Transverse colon (tissue), 4 donors: ENCODE results near the gene PHLDA2. TPM values are rescaled to one million over a fixed set of nuclear protein-coding genes. Genes with fewer than 3 reads are reported as not detected.

Experiments used
- DNase-seq: peaks from one replicate; pipeline ENCODE4 v3.0.0-alpha.2; 2019
- H3K27ac ChIP-seq, 4 donors: fragments of 200-600 bp; sonication (generic); 2 replicates each; pipeline ENCODE4 v1.5.1; 2016 to 2018; ENCODE audit warnings: inconsistent platforms in 4 of 4
- H3K27me3 ChIP-seq: fragments of 200-600 bp; sonication (generic); 2 replicates; pipeline ENCODE4 v1.5.1; 2017; ENCODE audit warnings: inconsistent platforms
- H3K36me3 ChIP-seq, 4 donors: fragments of 200-600 bp; sonication (generic); 2 replicates each; pipeline ENCODE4 v1.5.1; 2017 to 2019; ENCODE audit warnings: inconsistent platforms in 4 of 4
- H3K4me1 ChIP-seq, 4 donors: fragments of 200-600 bp; sonication (generic); 2 replicates each; pipeline ENCODE4 v1.5.1; 2017 to 2020; ENCODE audit warnings: inconsistent platforms in 4 of 4
- H3K4me3 ChIP-seq, 4 donors: fragments of 200-600 bp; sonication (generic); 1 replicate in 1 of 4; 2 replicates in 3 of 4; pipeline versions ENCODE4 v1.5.1 to v1.6.1; 2017 to 2019; ENCODE audit warnings: inconsistent platforms in 4 of 4
- H3K9me3 ChIP-seq, 2 donors: fragments of 200-600 bp; sonication (generic); 2 replicates each; pipeline ENCODE4 v1.5.1; 2017 to 2019; ENCODE audit warnings: inconsistent platforms in 2 of 2
- EP300 ChIP-seq: sonication (generic); formaldehyde crosslinking; IDR thresholded peaks from one replicate; pipeline ENCODE4 v1.6.1; 2017; ENCODE audit warnings: antibody characterized with exemption, low read depth
- POLR2A ChIP-seq: fragments of 450-650 bp; IDR thresholded peaks from one replicate; pipeline ENCODE4 v1.6.1; 2016; ENCODE audit warnings: antibody characterized with exemption, mild to moderate bottlenecking, moderate library complexity
- POLR2AphosphoS5 ChIP-seq, 3 donors: sonication (generic); formaldehyde crosslinking; IDR thresholded peaks; one replicate each; pipeline ENCODE4 v1.6.1; 2016; ENCODE audit warnings: antibody characterized with exemption in 3 of 3
- WGBS, 2 donors: methylation state at CpG; one replicate each; pipeline ENCODE4 v1.1.5; 2018; ENCODE audit warnings: low coverage in 1 of 2; 5-methylcytosine and 5-hydroxymethylcytosine counted together
- in situ Hi-C, 4 donors: fragments of 200-750 bp; cut with MboI; loops; one replicate each; pipeline versions ENCODE4 v1.15.0 to v1.15.1; 2017; ENCODE audit warnings: low sequenced_read_pairs in 3 of 4, low pct_ligation_motif_present in 1 of 4, low pct_unique_long_range_greater_than_20kb in 1 of 4
- intact Hi-C: fragments of 100-400 bp; cut with DNase I; formaldehyde crosslinking; loops from one replicate; pipeline ENCODE4 v1.15.1; 2023; ENCODE audit warnings: low total_unique reads
- total RNA-seq, 4 donors: library from RNA; depleted of rRNA; stranded (reverse); fragments of >200 nt; gene quantifications; one replicate each; pipeline ENCODE4 v1.1.0, GENCODE V29; 2016
- TF ChIP-seq, protein P1 (sequence below), 5 experiments: fragments of 200-600 bp in 3 of 5; fragments of 450-650 bp in 2 of 5; sonication (generic) in 3 of 5; IDR thresholded peaks; 1 replicate in 2 of 5; 2 replicates in 3 of 5; pipeline ENCODE4 v1.5.1; 2016 to 2017; ENCODE audit warnings: antibody characterized with exemption in 5 of 5, inconsistent platforms in 3 of 5, mild to moderate bottlenecking in 2 of 5, moderate library complexity in 1 of 5

Gene PHLDA2
- total RNA-seq, 4 donors from 2014 or later = 8.2 to 16.2 TPM; not detected in 2

DNA sequence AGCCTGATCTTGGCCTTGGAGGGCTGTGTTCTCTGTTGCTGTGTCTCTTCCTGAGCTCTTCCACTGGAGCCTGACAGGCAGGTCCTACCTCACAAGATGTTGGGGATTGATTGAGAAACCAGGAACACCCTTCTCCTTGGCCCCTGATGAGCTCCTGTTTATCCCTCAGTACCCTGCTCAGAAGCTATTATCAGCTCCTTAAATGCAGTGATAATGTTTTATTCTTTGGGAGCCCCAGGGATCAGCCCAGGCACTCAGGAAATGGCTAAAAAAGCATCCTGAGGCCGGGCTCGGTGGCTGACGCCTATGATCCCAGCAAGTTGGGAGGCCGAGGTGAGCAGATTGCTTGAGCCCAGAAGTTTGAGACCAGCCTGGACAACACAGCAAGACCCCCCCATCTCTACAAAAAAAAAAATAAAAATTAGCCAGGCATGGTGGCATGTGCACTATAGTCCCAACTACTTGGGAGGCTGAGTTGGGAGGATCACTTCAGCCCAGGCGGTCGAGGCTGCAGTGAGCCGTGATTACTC is 4.9 kb upstream of the PHLDA2 start:
- Histone ChIP-seq H3K4me1 (peaks cover 5 to 16% (median 11%) of the 10 kb centered on the region in 4 donors), H3K27ac (peak overlapping the region in 1 of 4 donors; percentile 50), H3K27me3 (no peaks in the 10 kb centered on the region), H3K36me3 (no peaks in the 10 kb centered on the region), H3K4me3 (no peak overlapping the region), H3K9me3 (no peaks in the 10 kb centered on the region)
- intact Hi-C loops = no loop called here
- DNase-seq = no peak
- no peak for TF ChIP-seq EP300
- TF ChIP-seq POLR2AphosphoS5 (IDR thresholded peaks at IDR 0.05) = no peak
- TF ChIP-seq, protein P1, sequence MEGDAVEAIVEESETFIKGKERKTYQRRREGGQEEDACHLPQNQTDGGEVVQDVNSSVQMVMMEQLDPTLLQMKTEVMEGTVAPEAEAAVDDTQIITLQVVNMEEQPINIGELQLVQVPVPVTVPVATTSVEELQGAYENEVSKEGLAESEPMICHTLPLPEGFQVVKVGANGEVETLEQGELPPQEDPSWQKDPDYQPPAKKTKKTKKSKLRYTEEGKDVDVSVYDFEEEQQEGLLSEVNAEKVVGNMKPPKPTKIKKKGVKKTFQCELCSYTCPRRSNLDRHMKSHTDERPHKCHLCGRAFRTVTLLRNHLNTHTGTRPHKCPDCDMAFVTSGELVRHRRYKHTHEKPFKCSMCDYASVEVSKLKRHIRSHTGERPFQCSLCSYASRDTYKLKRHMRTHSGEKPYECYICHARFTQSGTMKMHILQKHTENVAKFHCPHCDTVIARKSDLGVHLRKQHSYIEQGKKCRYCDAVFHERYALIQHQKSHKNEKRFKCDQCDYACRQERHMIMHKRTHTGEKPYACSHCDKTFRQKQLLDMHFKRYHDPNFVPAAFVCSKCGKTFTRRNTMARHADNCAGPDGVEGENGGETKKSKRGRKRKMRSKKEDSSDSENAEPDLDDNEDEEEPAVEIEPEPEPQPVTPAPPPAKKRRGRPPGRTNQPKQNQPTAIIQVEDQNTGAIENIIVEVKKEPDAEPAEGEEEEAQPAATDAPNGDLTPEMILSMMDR (IDR thresholded peaks at IDR 0.05) = no peak
- TF ChIP-seq POLR2A = no peak
- in situ Hi-C loops = no loop called here
- 91 to 100% methylated on average over 3 to 7 of the region's 7 CpGs for WGBS, 2 donors

- intact Hi-C loops (no loop called here), in situ Hi-C loops (no loop called here)
- DNase-seq = peak; percentile 70
- Histone ChIP-seq H3K4me1 (peaks cover 6 to 22% (median 14%) of the 10 kb centered on the region in 4 donors), H3K27me3 (no peaks in the 10 kb centered on the region), H3K27ac (peak overlapping the region in 1 of 4 donors; percentile 50), H3K36me3 (no peaks in the 10 kb centered on the region), H3K4me3 (no peak overlapping the region), H3K9me3 (no peaks in the 10 kb centered on the region)
- TF ChIP-seq POLR2AphosphoS5 (IDR thresholded peaks at IDR 0.05) (peak in 2 of 3 donors; percentile 23 to 50), EP300 (no peak)
- 41% methylated on average over 10 of the region's 12 CpGs; no CpG with 5 or more reads in 1 of the 2 donors for WGBS, 2 donors
These were observed 4.3 kb upstream of the PHLDA2 start for GRCh38 chr11:2933375-2934020.

DNA sequence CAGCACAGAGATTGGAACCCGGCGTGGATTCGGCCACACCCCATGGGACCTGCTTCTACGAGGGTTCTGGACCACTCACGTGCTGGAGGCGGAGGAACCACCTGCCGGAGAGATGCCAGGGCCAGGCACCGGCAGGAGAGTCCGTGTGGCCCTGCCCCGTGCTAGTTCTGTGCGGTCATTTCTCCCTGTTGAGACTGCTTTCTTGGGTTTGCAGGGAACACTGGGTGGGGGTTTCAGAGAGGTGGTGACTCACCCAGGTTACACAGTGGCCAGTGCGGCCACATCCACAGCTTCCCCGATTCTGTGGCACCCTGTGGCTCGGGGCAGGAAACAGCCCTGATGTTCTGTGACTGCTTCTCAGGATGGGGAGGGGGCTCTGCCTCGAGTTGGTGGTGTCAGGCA is 3.6 kb upstream of the PHLDA2 start:
- no peak for DNase-seq
- Histone ChIP-seq H3K27ac (peak overlapping the region in 1 of 4 donors; percentile 50), H3K4me1 (peaks cover 12 to 28% (median 19%) of the 10 kb centered on the region in 4 donors), H3K27me3 (no peaks in the 10 kb centered on the region), H3K9me3 (no peaks in the 10 kb centered on the region), H3K4me3 (no peak overlapping the region), H3K36me3 (no peaks in the 10 kb centered on the region)
- 75% methylated on average over 15 of the region's 15 CpGs; no CpG with 5 or more reads in 1 of the 2 donors for WGBS, 2 donors
- TF ChIP-seq POLR2A = no peak
- in situ Hi-C loops = no loop called here
- intact Hi-C loops = no loop called here

- DNase-seq = no peak
- no peaks in the 10 kb centered on the region for H3K9me3 ChIP-seq
- no peak for TF ChIP-seq POLR2A
- no peak for TF ChIP-seq EP300
- TF ChIP-seq, protein P1 (IDR thresholded peaks at IDR 0.05) = no peak
- no peak for TF ChIP-seq POLR2AphosphoS5 (IDR thresholded peaks at IDR 0.05)
- intact Hi-C loops (no loop called here), in situ Hi-C loops (no loop called here)
- 17 to 80% methylated on average over 1 to 13 of the region's 13 CpGs for WGBS, 2 donors
- H3K4me3 ChIP-seq = no peak overlapping the region
- no peaks in the 10 kb centered on the region for H3K36me3 ChIP-seq
- no peaks in the 10 kb centered on the region for H3K27me3 ChIP-seq
- H3K27ac ChIP-seq = no peak overlapping the region
- H3K4me1 ChIP-seq = peaks cover 16 to 32% (median 27%) of the 10 kb centered on the region in 4 donors
These were observed 2.8 kb upstream of the PHLDA2 start for GRCh38 chr11:2931771-2932738.

DNA sequence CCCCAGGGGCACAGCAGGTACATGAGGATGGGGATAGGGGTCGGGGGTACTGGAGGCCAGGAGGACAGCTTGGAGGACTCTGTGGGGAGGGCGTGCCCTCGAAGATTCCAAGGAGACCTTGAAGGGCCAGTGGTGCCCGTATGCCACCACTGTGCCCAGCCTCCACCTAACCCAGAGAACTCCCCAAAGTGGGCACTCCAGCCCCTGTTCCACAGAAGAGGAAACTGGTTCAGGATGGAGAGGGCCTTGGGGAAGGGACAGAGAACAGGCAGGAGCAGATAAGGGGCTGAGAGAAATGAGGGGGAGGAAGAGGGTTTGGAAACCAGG is 2.2 kb upstream of the PHLDA2 start:
- Histone ChIP-seq H3K4me3 (no peak overlapping the region), H3K27me3 (no peaks in the 10 kb centered on the region), H3K27ac (no peak overlapping the region), H3K9me3 (no peaks in the 10 kb centered on the region), H3K36me3 (no peaks in the 10 kb centered on the region), H3K4me1 (peaks cover 16 to 32% (median 27%) of the 10 kb centered on the region in 4 donors)
- in situ Hi-C loops = no loop called here
- WGBS, 2 donors = 54% methylated on average over 4 of the region's 4 CpGs; no CpG with 5 or more reads in 1 of the 2 donors
- TF ChIP-seq EP300 (no peak), POLR2A (no peak), POLR2AphosphoS5 (IDR thresholded peaks at IDR 0.05) (no peak)
- TF ChIP-seq, protein P1 (IDR thresholded peaks at IDR 0.05) = no peak
- intact Hi-C loops = no loop called here
- no peak for DNase-seq
